GM23248 (cell line): ENCODE measurements around the gene SEMA7A. TPM values are rescaled to one million over a fixed set of nuclear protein-coding genes. Genes with fewer than 3 reads are reported as not detected.

Experiments
- DNase-seq: peaks from one replicate; pipeline ENCODE4 v3.0.0-alpha.2; 2015
- H2AFZ ChIP-seq: fragments of 200-600 bp; sonication (generic); 2 replicates; pipeline ENCODE4 v1.6.1; 2016; ENCODE audit warnings: antibody characterized with exemption
- H3F3A ChIP-seq: fragments of 200-600 bp; sonication (generic); 2 replicates; pipeline ENCODE4 v1.6.1; 2016; ENCODE audit warnings: mild to moderate bottlenecking, antibody characterized with exemption, mixed run types; ENCODE audit not compliant: insufficient read depth
- H3K27ac ChIP-seq: fragments of 200-600 bp; sonication (generic); 2 replicates; pipeline ENCODE4 v1.5.1; 2016; ENCODE audit warnings: mild to moderate bottlenecking
- H3K27me3 ChIP-seq: fragments of 200-600 bp; sonication (generic); replicated peaks from 2 replicates; pipeline ENCODE4 v1.6.1; 2016; ENCODE audit warnings: mild to moderate bottlenecking; ENCODE audit not compliant: insufficient read depth
- H3K36me3 ChIP-seq: fragments of 200-600 bp; sonication (generic); 2 replicates; pipeline ENCODE4 v1.6.1; 2016; ENCODE audit warnings: low read depth, mild to moderate bottlenecking
- H3K4me1 ChIP-seq: fragments of 200-600 bp; sonication (generic); 2 replicates; pipeline ENCODE4 v1.6.1; 2016; ENCODE audit warnings: mild to moderate bottlenecking; ENCODE audit not compliant: insufficient read depth
- H3K4me2 ChIP-seq: fragments of 200-600 bp; sonication (generic); one replicate; pipeline ENCODE4 v1.6.1; 2016; ENCODE audit warnings: mild to moderate bottlenecking; ENCODE audit not compliant: unreplicated experiment
- H3K4me3 ChIP-seq: fragments of 200-600 bp; sonication (generic); 2 replicates; pipeline ENCODE4 v1.5.1; 2016; ENCODE audit warnings: mild to moderate bottlenecking
- H3K79me2 ChIP-seq: fragments of 200-600 bp; sonication (generic); 2 replicates; pipeline ENCODE4 v1.6.1; 2016; ENCODE audit warnings: mild to moderate bottlenecking; ENCODE audit not compliant: insufficient read depth
- H3K9ac ChIP-seq: fragments of 200-600 bp; sonication (generic); 2 replicates; pipeline ENCODE4 v1.6.1; 2016; ENCODE audit warnings: mild to moderate bottlenecking
- H3K9me2 ChIP-seq: fragments of 200-600 bp; sonication (generic); 2 replicates; pipeline ENCODE4 v1.6.1; 2016; ENCODE audit warnings: mixed run types, mild to moderate bottlenecking, moderate library complexity; ENCODE audit not compliant: insufficient read depth
- H3K9me3 ChIP-seq: fragments of 200-600 bp; sonication (generic); one replicate; pipeline ENCODE4 v1.6.1; 2017; ENCODE audit warnings: low read depth
- H4K20me1 ChIP-seq: fragments of 200-600 bp; sonication (generic); 2 replicates; pipeline ENCODE4 v1.6.0; 2016; ENCODE audit not compliant: insufficient read depth
- EZH2 ChIP-seq: fragments of 200-600 bp; sonication (generic); IDR thresholded peaks from 2 replicates; pipeline ENCODE4 v1.6.1; 2018; ENCODE audit warnings: antibody characterized with exemption, mild to moderate bottlenecking; ENCODE audit not compliant: insufficient read depth, poor library complexity, severe bottlenecking
- EZH2phosphoT487 ChIP-seq: fragments of 200-600 bp; sonication (generic); IDR thresholded peaks from 2 replicates; pipeline ENCODE4 v1.6.1; 2018; ENCODE audit warnings: antibody characterized with exemption, moderate library complexity, mild to moderate bottlenecking, low read depth; ENCODE audit not compliant: insufficient read depth
- WGBS, 2 experiments: methylation state at CpG; one replicate each; pipeline ENCODE4 v1.1.6; 2015 to 2017; ENCODE audit warnings: low lambda C conversion rate in 2 of 2, low coverage in 1 of 2; ENCODE audit errors: missing lambda C conversion rate in 2 of 2; 5-methylcytosine and 5-hydroxymethylcytosine counted together
- in situ Hi-C: fragments of 300-500 bp; cut with MboI; formaldehyde crosslinking; loops from 2 replicates; pipeline ENCODE4 v1.15.0; 2020
- polyA plus RNA-seq: library from polyadenylated mRNA; unstranded; fragments of >200 nt; fragmentation: Nextera tagmentation; extraction: Ambion mirVana; gene quantifications from 2 replicates; pipeline ENCODE4 v1.2.1, GENCODE V29; 2016
- total RNA-seq: library from RNA; depleted of rRNA; stranded (reverse); fragments of >200 nt; shearing (Covaris generic); gene quantifications from 2 replicates; pipeline ENCODE4 v1.2.3, GENCODE V29; 2014

The SEMA7A gene
- total and polyA plus RNA-seq, 2 experiments from 2014 or later, result 42.3 to 132 TPM

DNA sequence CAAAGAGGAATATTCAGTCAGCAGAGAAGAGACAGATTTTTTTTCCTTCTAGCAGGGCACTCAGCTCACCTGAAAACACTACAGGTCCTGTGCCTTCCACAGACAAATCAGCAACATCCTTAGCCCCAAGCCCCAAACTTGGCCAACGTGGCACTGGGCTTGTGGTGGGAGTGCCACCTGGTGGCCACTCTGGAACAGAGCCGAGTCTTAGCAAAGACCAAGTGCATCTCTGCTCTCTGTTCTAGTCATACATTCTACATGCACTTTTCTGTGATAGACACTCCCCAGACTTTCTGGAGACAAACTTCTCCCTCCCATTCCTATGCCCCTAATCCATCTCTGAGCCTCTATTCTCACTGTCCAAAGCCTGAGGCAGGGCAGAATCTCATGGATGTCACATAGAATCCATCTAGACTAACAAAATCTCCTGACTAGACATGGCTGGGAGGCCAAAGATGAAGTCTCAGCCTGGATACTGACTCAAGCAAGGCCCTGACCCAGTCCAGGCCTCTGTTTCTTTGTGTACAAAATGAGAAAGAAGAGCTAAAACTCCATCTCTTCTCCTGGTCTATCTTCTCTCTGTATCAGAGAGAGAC, 5.1 kb upstream of the SEMA7A start:
- H3K4me3 ChIP-seq, result no peak overlapping the region
- no peaks in the 10 kb centered on the region for H3K36me3 ChIP-seq
- WGBS, 2 experiments, result 0% methylated on average over 2 of the region's 2 CpGs
- 0 out of 2 replicates have a peak overlapping the region, but pooled peaks have one; percentile 27 for H2AFZ ChIP-seq
- H3F3A ChIP-seq, result no peaks in the 10 kb centered on the region
- no peaks in the 10 kb centered on the region for H4K20me1 ChIP-seq
- in situ Hi-C loops, result loop anchor here (5.0 kb wide), 1 partner anchor 57 kb away; no protein-coding TSS in a partner anchor
- no peaks in the 10 kb centered on the region for H3K9me2 ChIP-seq
- H3K4me2 ChIP-seq, result no peak overlapping the region
- no peak overlapping the region for H3K27ac ChIP-seq
- no peak overlapping the region for H3K9ac ChIP-seq
- peaks cover 10% of the 10 kb centered on the region for H3K79me2 ChIP-seq
- peak; percentile 89 for DNase-seq
- H3K9me3 ChIP-seq, result no peaks in the 10 kb centered on the region
- H3K4me1 ChIP-seq, result peaks cover 22% of the 10 kb centered on the region
- H3K27me3 ChIP-seq, result no peaks in the 10 kb centered on the region
- TF ChIP-seq EZH2phosphoT487 (no peak), EZH2 (no peak)

DNA sequence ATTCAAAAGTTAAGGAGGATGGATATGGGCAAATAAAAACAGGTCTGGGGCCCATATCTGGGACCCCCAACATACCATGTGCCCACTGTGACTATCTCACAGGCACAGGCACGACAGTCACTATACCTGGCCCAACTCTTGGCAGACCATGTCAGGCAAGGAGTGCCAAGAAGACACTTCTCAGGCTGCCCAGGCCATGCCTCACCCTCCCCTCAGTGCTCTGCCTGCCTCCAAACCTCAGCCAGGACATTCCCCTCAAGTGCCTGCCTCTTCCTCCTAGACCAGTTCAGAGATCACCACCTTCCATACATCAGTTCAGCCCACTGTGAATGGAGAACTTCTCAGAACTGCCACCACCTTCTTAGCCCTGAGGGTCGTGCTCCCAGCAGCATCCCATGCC, 4.4 kb upstream of the SEMA7A start:
- Histone ChIP-seq H3K4me3 (no peak overlapping the region), H3K79me2 (peaks cover 15% of the 10 kb centered on the region), H2AFZ (0 out of 2 replicates have a peak overlapping the region, but pooled peaks have one; percentile 27), H3K36me3 (no peaks in the 10 kb centered on the region), H3K27ac (no peak overlapping the region), H3K27me3 (no peaks in the 10 kb centered on the region), H4K20me1 (no peaks in the 10 kb centered on the region), H3F3A (no peaks in the 10 kb centered on the region), H3K4me1 (peaks cover 16% of the 10 kb centered on the region), H3K9me2 (no peaks in the 10 kb centered on the region), H3K9ac (no peak overlapping the region), H3K4me2 (no peak overlapping the region), H3K9me3 (no peaks in the 10 kb centered on the region)
- in situ Hi-C loops, result loop anchor here (5.0 kb wide), 1 partner anchor 56 kb away; no protein-coding TSS in a partner anchor
- no peak for DNase-seq
- 50 to 51% methylated on average over 2 of the region's 2 CpGs for WGBS, 2 experiments
- no peak for TF ChIP-seq EZH2
- TF ChIP-seq EZH2phosphoT487, result no peak

DNA sequence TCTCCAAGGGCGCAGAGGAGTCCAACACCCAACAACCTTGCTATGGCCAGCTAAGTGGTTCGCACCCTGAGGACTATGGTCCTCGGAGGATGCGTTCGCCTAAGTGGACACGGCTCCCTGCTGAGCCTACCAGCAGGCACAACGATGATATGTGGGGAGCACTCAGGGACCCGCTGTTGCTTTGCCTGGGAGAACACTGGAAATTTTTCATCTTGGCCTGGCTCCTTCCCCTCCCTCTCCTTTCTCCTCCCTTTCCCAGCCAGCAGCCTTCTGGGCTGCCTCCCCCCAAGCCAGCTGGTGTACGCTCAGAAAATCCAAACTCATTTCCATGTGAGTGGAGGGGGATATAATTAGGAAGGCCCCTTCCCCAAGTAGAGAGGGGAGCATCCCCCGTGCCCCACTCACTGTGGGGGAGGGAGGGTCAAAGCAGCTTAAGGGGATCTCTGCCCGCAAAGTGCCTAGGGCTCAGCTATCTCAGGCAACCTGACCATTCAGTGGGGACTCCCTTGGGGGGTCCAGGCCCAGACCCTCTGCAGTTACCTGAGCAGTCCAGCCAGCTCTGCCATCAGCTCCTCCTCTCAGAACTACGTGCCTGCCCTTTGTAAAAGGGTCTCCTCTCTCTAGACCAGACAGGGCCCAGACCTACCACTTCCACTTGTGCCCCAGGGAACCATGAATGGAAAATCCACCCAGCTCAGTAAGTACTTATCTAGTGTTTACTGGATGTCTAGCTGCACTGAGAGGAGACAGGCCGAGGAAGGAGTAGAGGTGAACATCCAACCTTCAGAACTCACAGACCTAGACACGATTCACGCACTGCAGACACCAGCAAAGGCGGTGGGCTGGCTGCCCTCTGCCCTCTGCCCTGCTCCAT, 742 bp upstream of the SEMA7A start:
- 60 to 62% methylated on average over 16 of the region's 16 CpGs for WGBS, 2 experiments
- Histone ChIP-seq H3K9ac (peak overlapping the region; percentile 81), H3F3A (peaks cover 10% of the 10 kb centered on the region; the same call in 1 of the 2 replicates), H3K4me2 (peak overlapping the region; percentile 83), H3K36me3 (no peaks in the 10 kb centered on the region), H4K20me1 (peaks cover 9% of the 10 kb centered on the region), H3K79me2 (peaks cover 52% of the 10 kb centered on the region), H3K27me3 (no peaks in the 10 kb centered on the region), H3K27ac (peak overlapping the region; percentile 37), H2AFZ (peak overlapping the region; percentile 83), H3K4me3 (peak overlapping the region; percentile 100), H3K4me1 (peaks cover 29% of the 10 kb centered on the region), H3K9me3 (no peaks in the 10 kb centered on the region), H3K9me2 (no peaks in the 10 kb centered on the region)
- in situ Hi-C loops, result loop anchor here (5.0 kb wide), 1 partner anchor 52 kb away; no protein-coding TSS in a partner anchor
- TF ChIP-seq EZH2phosphoT487 (no peak), EZH2 (no peak)
- DNase-seq, result peak; percentile 53

GRCh38 chr15:74432968-74433591, 678 bp downstream of the SEMA7A start:
- H3K4me1 ChIP-seq, result peaks cover 42% of the 10 kb centered on the region
- H3F3A ChIP-seq, result peaks cover 15% of the 10 kb centered on the region; the same call in 1 of the 2 replicates
- H3K79me2 ChIP-seq, result peaks cover 66% of the 10 kb centered on the region
- TF ChIP-seq EZH2phosphoT487, result no peak
- TF ChIP-seq EZH2, result no peak
- DNase-seq, result peak; percentile 49
- WGBS, 2 experiments, result 1% methylated on average over 19 to 23 of the region's 64 CpGs
- H3K4me3 ChIP-seq, result peak overlapping the region; percentile 100
- H2AFZ ChIP-seq, result peak overlapping the region; percentile 59; the same call in 1 of the 2 replicates
- no peaks in the 10 kb centered on the region for H3K9me3 ChIP-seq
- in situ Hi-C loops, result no loop called here
- peak overlapping the region; percentile 81 for H3K9ac ChIP-seq
- peaks cover 9% of the 10 kb centered on the region for H4K20me1 ChIP-seq
- H3K4me2 ChIP-seq, result peak overlapping the region; percentile 83
- H3K9me2 ChIP-seq, result no peaks in the 10 kb centered on the region
- no peaks in the 10 kb centered on the region for H3K27me3 ChIP-seq
- H3K36me3 ChIP-seq, result no peaks in the 10 kb centered on the region
- peak overlapping the region; percentile 37 for H3K27ac ChIP-seq
